NCI-H345 (cell line): Measurements from ENCODE around the gene IQCH.

Experiments
- DNase-seq: peaks from one replicate; lab custom pipeline; 2025; lab: John Stamatoyannopoulos, UW

The IQCH gene

DNA sequence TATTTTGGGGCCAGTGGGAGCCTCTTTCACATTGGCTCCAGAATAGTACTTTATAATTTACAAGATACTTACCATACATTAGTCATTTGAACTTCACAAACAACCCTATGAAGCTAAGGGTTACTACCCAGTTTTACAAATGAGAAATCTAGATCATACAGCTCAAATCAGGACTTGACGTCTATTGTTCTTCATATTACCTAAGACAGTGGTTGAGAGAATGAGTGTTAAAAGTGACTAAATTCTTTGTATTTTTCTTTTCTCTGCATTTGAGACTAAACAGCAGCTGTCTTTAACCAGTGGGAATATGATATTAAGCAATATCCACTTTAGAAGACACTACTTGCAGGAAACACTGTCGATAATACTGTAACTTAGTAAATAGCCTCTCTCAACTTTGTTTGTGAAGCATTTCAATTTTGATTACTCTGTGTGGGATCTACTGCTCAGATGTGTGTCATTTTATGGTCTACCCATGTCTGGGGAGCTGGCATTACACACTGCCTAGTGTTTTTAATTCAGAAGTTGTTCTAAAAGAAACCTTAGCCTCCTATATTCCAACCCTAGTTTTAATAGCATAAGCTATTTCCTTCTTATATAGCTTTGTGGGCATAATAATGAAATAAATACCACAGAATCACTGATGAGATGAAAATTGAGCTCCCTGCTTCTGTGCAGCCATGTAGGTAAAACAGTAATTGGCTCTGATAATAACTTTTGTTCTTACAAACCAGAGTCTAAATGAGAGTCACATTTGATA, 45.9 kb downstream of the IQCH start:
- no peak for DNase-seq

- peak; percentile 7 for DNase-seq
Measured at GRCh38 chr15:67303490-67304363, 49.1 kb downstream of the IQCH start.

- DNase-seq, result no peak
Measured at GRCh38 chr15:67304778-67305177, 50.2 kb downstream of the IQCH start.

GRCh38 chr15:67305506-67305905, 50.9 kb downstream of the IQCH start:
- no peak for DNase-seq

- DNase-seq, result no peak
Measured at GRCh38 chr15:67307156-67307555, 52.6 kb downstream of the IQCH start.

DNA sequence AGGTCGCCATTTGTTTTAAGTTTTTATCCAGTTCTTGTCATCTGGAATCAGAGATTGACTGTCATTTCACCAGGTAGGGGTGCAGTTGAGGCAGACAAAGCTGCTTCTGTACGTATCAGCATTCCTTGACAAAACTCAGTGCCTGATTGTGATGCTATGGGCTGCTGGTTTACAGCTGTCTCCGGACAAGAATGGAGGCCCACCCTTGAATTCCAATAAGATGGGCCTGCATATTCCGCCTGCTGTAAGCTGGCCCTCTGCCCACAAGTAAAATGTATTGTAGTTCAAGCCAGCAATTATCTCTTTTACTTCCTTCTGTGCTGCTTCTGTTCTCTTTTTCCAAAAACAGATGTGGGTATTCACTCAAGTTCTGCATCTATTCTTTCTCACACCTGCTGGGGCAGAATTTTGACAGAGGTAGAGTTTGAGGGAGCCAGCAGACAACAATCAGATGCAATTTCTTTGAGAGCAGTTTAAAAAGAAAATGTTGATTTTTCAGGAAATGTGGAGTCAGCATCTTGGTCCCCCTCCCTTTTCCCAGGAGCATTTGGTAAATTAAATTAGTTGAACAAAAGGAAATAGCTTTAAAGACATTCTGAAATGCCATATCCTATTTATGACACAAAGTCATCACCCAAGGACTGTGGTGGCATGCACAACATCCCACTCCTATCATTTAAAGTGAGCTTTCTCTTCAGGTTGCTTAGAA, 53.5 kb downstream of the IQCH start:
- DNase-seq, result no peak

GRCh38 chr15:67311731-67312130, 57.1 kb downstream of the IQCH start:
- no peak for DNase-seq

- DNase-seq, result no peak
Measured at GRCh38 chr15:67319961-67320360, 65.4 kb downstream of the IQCH start.

- no peak for DNase-seq
Measured at GRCh38 chr15:67321352-67321751, 66.8 kb downstream of the IQCH start.

GRCh38 chr15:67322481-67322880, 67.9 kb downstream of the IQCH start:
- DNase-seq, result no peak

DNA sequence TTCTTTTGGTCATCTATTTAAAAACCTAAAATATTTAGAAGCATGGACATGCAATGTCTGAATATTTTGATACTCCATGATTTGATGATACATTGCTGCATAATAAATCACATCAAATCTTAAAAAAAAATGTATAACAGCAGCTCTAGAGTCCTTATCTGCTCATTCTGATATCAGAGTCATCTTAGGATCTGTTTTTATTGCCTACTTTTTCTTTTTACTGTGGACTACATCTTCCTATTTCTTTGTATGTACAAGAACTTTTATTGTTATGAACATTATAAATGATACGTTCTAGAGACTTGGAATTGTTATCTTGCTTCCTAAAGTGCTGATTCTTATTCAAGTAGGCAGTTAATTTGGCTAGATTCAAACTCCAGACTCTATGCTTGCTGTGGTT, 72.7 kb downstream of the IQCH start:
- DNase-seq, result no peak

DNA sequence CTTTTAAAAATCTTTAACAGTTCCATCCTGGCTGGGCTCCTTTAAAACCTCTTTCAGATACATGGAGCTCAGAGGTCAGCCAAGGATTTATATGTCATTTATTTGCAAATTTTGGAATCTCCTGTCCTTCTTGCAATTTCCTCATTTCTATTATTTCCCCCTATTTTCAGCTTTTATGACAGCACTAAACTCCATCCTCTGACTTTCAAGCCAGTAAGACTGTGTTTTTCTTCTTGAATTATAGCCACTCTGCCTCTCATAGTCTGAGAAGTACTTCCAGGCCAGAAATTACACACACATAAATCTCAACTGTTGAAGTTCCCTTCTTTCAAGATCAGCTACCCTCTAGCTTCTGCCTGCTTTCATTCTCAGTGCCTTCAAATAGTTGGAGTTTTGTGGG, 73.2 kb downstream of the IQCH start:
- DNase-seq, result no peak

GRCh38 chr15:67329984-67330733, 75.6 kb downstream of the IQCH start:
- DNase-seq, result no peak

DNA sequence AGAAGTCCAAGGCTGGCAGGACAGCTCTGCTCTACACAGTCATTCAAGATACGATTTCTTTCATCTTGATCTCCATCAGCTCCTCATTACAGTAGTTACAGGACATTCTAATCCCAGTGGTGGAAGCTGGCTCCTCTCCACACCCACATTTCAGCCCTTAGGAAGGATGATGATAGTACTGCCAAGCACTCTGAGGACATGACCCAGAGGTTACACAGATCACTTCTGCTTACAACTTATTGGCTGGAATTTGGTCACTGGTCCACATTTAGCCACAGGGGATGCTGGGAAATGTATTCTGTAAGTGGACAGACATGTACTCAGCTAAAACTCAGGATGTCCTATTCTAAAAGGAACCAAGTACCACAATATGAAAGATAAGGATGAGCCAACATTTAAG, 77.1 kb downstream of the IQCH start:
- DNase-seq, result no peak

DNA sequence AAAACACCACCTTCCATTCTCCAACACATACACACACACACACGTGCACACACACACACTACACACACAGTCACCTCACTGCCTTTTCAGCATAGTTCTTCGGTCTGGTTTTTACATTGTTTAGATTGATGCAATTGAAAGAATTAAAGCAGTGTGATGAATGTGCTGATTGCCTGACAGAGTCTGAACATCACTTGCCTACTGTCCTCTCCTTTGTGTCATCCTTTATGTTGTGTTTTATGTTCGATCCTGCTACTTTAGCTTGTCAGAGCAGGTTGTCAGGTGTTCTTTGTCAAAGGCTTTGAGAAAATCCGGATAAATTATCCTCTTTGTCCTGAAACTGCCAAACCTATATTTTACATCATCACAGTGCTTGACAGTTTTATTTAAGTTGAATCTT, 80.4 kb downstream of the IQCH start:
- no peak for DNase-seq

DNA sequence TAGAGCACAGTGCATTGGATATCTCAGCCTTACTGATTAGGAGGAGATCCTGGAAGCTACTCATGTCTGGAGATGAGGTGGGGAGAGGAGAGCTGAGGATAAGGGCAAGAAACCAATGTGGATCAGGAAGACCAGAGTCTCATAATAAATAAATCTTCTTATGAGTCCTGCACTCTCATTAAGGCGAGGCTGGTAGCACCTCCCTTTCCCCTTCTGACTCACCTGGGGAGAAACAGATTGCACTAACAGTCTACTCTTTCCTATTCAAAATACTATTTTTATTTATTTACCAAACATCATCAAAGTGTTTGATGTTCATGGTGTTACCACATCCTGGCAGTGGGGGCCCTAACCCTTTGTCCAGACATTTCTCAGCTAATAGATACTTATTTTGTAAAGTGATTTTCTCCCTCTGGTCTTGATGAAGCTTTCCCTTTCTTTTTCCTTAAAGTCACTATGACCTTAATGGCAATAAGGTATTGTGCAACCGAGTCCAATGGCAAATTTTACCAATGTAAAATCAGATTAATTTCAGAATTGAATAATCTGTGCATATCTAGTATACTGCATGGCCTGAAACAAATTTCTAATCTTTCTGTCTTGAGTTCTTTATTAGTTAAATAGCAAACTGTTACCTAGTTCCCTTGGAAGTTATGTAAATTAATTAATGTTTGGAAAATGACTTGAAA, 81.1 kb downstream of the IQCH start:
- DNase-seq, result no peak

GRCh38 chr15:67340630-67341029, 86.0 kb downstream of the IQCH start:
- no peak for DNase-seq

DNA sequence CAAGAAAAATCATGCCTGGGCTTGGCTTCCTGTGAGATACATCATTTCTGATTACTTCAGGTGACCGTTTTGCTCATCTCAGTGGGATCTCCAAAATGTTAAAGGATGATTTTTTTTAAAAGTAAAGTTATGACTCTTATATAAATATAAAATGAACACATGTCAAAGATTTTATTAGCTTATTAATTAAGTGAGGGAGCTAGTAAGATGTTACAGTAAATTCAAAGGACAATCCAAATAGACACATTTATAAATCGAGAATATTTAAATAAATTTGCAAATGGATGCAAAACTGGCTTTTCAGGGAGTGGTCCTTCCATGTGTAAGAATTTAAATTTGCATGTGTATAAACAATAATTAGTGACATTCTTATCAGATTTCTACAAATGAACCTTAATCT, 87.0 kb downstream of the IQCH start:
- DNase-seq, result no peak

GRCh38 chr15:67343206-67343605, 88.6 kb downstream of the IQCH start:
- DNase-seq, result no peak

DNA sequence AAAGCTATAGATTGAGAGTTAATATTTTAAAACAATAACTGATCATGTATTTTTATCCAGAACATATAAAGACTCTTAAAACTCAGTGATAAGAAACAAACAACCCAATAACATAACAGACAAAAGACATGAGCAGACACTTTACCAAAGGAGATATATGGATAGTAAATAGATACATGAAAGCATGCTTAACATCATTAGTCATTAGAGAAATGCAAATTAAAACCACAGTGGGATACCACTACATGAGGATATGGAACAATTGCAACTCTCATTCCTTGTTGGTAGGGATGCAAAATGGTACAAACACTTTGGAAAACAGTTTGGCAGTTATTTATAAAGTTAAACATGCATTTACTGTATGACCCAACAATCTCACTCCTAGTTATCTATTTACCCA, 95.0 kb downstream of the IQCH start:
- DNase-seq, result no peak

DNA sequence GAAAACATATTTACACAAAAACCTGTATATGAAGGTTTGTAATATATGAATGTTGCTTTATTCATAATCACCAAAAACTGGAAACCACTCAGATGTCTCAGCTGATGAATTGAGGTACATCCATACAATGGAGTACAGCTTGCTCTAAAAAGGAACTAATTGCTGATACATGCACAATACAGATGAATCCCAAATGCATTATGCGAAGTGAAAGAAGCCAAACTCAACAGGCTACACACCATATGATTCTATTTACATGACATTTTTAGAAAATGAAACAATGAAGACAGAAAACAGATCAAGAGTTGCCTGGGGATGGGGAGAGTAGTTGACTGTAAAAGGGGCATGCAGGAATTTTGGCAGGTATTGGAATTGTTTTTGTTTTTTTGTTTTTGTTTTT, 95.5 kb downstream of the IQCH start:
- no peak for DNase-seq
